ENCODE data around the gene DLG2.

The DLG2 gene

DNA sequence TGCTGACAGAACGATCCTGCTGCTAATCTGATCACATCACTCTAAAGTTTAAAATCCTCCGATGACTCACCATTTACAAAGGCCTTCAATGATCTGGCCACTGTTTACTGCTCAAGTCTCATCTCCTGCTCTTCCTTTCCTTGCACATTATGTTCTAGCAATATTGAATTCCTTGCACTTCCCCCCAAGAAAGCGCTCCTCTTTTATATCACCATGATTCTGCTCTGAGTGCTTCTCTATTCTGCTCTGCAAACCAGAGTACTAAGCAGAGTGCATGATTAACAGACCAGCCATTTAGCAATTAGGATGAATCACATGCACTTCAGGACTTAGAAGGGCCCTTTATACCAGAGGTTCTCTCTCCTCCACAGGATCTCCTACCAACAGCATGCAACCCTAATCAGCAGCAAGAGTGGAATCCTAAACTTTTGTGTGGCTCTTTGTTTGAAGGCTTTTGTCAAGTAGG lies 1218.2 kb downstream of the DLG2 start:
- DNase-seq (ENCODE audit: extremely low read depth, low read depth) = no peak
- TF ChIP-seq, protein P1, sequence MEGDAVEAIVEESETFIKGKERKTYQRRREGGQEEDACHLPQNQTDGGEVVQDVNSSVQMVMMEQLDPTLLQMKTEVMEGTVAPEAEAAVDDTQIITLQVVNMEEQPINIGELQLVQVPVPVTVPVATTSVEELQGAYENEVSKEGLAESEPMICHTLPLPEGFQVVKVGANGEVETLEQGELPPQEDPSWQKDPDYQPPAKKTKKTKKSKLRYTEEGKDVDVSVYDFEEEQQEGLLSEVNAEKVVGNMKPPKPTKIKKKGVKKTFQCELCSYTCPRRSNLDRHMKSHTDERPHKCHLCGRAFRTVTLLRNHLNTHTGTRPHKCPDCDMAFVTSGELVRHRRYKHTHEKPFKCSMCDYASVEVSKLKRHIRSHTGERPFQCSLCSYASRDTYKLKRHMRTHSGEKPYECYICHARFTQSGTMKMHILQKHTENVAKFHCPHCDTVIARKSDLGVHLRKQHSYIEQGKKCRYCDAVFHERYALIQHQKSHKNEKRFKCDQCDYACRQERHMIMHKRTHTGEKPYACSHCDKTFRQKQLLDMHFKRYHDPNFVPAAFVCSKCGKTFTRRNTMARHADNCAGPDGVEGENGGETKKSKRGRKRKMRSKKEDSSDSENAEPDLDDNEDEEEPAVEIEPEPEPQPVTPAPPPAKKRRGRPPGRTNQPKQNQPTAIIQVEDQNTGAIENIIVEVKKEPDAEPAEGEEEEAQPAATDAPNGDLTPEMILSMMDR (IDR thresholded peaks at IDR 0.05; ENCODE audit: low read depth, low read length) = no peak

DNA sequence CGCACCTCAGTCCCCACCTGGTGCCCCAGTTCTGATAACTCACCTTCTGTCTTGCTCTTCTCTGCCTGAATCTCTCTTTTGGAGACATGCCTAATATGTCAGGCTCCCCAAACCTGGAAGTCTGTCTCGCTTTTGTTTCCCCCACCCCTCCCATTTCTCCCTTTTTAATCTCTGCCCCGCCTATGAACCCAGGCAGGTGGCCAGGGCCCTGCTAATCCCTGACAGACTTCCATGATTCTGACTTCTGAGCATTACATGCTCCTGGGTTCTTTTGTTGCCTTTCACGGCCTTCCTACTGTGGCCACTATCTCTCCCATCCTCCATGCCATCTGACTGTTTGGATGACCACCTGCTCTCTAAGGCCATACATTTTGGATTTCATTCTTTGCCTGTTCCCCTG lies 1220.1 kb downstream of the DLG2 start:
- no peak for DNase-seq (ENCODE audit: extremely low read depth, low read depth)
- TF ChIP-seq, protein P1 (IDR thresholded peaks at IDR 0.05; ENCODE audit: low read depth, low read length) = no peak

DNA sequence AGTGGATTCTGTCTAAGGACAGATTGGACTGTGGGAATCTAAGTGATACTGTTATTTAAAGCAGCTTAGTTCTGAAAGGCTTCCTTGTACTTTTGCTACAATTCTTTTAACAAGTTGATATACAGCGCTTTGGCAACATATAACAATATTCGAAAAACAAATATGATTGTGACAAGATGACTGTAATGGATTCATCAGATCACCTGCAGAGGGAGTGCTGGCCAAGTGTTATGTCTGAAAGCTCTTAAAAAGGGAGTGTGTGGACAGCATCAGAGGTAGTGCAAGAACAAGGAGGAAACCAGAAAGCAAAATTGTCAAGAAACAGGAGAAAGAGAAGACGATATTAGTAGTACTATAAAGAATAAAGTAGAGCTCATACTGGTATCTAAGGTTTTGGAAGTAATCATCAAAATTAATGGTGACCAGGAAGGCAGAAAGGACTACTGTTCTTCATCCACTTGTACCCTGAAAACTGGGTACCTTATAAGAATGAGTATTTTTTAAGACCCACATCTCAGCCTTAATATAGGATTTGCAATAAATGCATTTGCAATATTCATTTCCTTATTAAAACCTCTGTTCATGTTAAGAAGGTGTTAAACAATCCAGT lies 1229.0 kb downstream of the DLG2 start:
- TF ChIP-seq, protein P1 (IDR thresholded peaks at IDR 0.05; ENCODE audit: low read depth, low read length) = peak; percentile 43
- no peak for DNase-seq (ENCODE audit: extremely low read depth, low read depth)

DNA sequence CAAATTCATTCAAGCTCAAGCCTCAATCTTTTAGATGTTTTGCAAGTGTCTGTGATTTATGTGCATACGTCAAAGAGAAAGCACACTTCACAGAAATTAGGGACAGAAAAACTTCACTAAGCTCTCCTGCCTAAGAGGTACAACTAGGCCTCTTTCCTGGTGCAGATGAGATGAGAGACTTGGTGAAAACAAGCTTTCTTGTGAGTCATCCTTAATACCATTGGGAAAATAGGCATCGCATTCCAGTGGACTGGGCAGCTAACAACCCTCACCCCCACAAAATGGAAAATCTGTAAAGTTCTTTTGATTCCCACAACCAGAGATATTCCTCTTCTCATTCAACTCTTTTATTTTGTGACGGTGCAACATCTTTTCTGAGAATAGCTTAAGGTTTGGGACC lies 1230.6 kb downstream of the DLG2 start:
- TF ChIP-seq, protein P1 (IDR thresholded peaks at IDR 0.05; ENCODE audit: low read depth, low read length) = no peak

DNA sequence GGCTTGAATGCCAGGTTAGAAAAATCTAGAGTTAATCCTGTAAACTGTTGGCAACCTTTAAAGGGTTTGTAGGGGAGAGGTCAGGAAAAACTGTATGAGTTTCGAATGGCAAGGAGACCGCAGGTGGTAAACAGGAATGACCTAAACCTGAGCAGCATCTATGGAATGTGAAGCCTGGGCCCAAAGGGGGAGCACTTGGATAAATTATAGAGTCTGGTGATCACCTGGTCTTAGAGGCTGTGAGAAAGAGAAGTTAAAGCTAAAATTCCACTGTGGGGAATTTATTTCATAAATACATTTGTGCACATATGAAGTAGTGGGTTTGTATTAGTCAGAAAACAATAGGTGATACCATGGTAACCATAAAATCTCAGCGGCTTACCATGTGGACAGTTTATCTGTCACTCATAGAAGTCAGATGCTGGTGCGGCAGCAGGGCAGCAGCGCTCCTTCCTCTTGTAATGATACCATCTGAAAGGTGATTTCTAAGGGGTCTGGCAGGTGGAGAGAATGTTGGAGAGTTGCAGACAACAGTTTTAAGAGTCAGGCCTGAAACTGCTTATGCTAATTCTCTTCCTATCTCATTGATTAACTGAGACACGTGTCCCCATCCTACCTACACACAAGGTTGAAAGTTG lies 1236.6 kb downstream of the DLG2 start:
- no peak for DNase-seq (ENCODE audit: extremely low read depth, low read depth)
- TF ChIP-seq, protein P1 (IDR thresholded peaks at IDR 0.05; ENCODE audit: low read depth, low read length) = no peak

More for the DNA sequence above, 1230.6 kb downstream of the DLG2 start:
- no peak for DNase-seq (ENCODE audit: extremely low read depth, low read depth)

DNA sequence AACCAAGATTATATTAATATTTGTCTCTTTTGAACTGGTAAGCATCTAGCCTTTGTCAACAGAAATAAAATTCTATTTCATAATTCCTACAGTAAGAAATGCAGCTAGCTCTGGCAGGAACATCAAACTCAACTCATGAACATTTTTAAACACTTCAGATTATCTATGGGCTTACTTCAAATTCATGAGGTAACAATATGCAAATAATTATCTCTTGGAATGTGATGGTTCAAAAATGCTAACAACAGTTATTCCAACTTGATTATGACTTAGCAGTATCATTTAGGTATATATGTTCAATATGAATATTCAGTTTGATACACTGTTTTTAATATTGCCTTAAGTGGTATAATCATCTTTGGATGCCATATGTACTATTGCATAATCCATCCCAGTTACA lies 1237.4 kb downstream of the DLG2 start:
- DNase-seq (ENCODE audit: extremely low read depth, low read depth) = no peak
- TF ChIP-seq, protein P1 (IDR thresholded peaks at IDR 0.05; ENCODE audit: low read depth, low read length) = no peak

DNA sequence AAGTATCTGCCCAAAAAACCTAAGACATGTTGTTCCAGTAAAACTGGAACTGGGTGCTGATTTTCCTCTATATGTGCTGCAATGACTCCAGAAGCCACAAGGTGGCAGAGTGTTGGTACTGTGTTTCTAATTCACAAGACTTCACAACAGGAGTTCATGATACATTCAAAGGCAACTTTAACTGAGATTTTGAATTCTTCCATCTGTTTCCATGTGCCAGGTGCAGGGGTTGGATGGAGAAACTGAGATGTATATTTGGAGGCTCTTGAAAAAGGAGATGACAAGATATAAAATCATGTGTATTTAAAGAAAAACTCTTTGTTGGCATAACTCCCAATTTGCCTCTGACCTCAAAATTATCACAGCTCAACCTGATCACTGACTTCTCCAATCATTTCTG lies 1242.4 kb downstream of the DLG2 start:
- TF ChIP-seq, protein P1 (IDR thresholded peaks at IDR 0.05; ENCODE audit: low read depth, low read length) = peak; percentile 90
- DNase-seq (ENCODE audit: extremely low read depth, low read depth) = peak; percentile 14
